IPS-15b (cell line): ENCODE data around the gene DUSP1.
"Not testable (repeated sequence)": the region's sequence is repeated elsewhere in the genome, so short reads cannot be mapped to it uniquely, and the experiment has no call there.

Experiments
- H3K27me3 ChIP-seq: one replicate; pipeline ENCODE4 v1.6.1; 2013; ENCODE audit warnings: low read length; ENCODE audit not compliant: control insufficient read depth, insufficient read depth
- H3K36me3 ChIP-seq: one replicate; pipeline ENCODE4 v1.6.1; 2013; ENCODE audit warnings: low read length; ENCODE audit not compliant: control insufficient read depth, insufficient read depth
- H3K4me1 ChIP-seq: one replicate; pipeline ENCODE4 v1.6.1; 2013; ENCODE audit warnings: mild to moderate bottlenecking, low read length; ENCODE audit not compliant: control insufficient read depth, insufficient read depth
- H3K4me3 ChIP-seq: one replicate; pipeline ENCODE4 v1.5.1; 2013; ENCODE audit warnings: low read depth, low read length
- H3K9ac ChIP-seq: one replicate; pipeline ENCODE4 v1.6.1; 2013; ENCODE audit warnings: low read depth, mild to moderate bottlenecking, low read length
- H3K9me3 ChIP-seq: one replicate; pipeline ENCODE4 v1.6.1; 2013; ENCODE audit warnings: mild to moderate bottlenecking, low read length; ENCODE audit not compliant: control insufficient read depth, insufficient read depth

The DUSP1 gene

DNA sequence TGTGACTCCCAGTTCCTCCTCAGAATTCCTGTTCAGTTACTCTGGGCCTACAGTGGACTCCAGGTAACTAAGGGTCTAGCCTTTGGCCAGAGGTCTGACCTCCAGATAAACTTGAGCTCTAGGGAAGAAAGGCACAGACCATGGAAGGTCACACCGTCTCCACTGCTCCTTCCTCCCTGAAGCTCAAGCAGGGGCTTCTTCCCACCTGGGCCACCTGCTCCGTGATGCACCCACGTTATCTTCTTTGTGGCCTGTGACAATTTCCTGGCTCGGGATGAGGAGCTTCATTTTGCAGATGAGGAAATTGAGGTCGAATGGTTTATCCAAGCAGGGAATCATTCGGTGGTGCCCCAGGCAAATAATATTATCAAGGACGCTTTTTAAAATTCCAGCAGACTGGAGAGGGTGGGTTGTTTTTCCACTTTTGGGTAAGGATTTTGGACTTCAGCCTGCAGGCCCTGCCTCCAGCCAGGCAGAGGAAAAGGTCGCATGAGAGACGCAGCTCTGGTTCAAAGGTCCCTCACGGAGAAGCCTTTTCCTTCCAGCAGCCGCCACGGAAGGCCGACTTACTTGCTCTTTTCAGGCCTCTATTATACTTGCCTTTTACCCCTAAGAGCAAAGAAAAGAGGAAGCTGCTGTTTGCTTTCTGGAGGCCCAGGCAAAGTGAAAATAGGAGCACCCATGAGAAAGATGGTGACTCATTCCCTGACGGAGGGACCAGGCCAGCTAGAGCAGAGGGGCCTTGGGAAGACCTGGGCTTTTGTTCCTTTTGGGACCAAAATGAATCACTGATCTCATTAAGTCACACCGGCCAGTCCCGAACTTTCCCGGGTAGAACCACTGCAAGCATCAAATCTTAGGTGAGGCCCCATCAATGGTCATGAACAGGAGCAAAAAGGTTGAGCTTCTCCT lies 22.8 kb upstream of the DUSP1 start:
- Histone ChIP-seq H3K36me3 (no peaks in the 10 kb centered on the region), H3K9ac (no peak overlapping the region), H3K27me3 (no peaks in the 10 kb centered on the region), H3K4me1 (peaks cover under 1% of the 10 kb centered on the region), H3K4me3 (no peak overlapping the region), H3K9me3 (no peaks in the 10 kb centered on the region)

DNA sequence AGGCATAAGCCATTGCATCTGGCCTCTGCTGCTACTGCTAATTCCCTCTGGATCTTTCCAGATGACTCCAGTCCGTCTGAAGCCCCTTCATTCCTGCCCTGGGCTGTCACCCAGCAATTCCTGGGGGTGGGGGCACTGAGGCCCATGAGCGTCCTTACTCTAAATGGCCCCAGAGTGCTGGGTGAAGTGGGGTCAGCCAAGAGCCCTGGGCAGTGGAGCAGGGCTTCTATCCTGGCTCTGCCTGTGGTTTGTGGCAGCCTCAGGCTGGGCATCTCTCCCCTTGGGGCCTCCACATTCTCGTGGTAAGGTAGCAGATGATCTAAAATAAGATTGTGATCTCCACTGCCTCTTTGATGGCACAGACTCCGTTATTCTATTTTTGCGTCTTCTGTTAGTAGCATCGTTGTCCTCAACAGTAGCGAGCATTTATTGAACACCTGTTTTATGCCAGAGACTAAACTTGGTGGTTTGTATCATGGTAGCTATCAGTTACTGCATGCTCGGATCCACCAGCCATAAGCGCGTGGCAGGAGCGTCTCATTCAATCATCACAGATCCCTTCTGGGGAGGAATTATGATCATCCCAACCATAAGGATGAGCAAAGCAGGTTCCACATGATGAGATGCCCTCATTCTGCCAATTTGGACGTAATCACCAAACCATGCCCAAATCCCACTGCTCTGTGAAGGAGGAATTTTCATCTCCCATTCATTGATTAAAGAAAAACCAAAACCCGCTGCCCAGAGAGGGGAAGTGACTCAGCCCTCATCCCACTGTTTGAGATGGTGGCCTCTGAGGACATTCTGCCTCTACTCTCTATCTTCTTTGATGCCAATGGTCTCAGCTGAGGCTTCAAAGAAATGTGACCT lies 21.9 kb upstream of the DUSP1 start:
- H3K36me3 ChIP-seq, result no peaks in the 10 kb centered on the region
- no peaks in the 10 kb centered on the region for H3K9me3 ChIP-seq
- H3K4me1 ChIP-seq, result peaks cover 2% of the 10 kb centered on the region
- H3K27me3 ChIP-seq, result no peaks in the 10 kb centered on the region
- H3K4me3 ChIP-seq, result no peak overlapping the region
- H3K9ac ChIP-seq, result no peak overlapping the region

DNA sequence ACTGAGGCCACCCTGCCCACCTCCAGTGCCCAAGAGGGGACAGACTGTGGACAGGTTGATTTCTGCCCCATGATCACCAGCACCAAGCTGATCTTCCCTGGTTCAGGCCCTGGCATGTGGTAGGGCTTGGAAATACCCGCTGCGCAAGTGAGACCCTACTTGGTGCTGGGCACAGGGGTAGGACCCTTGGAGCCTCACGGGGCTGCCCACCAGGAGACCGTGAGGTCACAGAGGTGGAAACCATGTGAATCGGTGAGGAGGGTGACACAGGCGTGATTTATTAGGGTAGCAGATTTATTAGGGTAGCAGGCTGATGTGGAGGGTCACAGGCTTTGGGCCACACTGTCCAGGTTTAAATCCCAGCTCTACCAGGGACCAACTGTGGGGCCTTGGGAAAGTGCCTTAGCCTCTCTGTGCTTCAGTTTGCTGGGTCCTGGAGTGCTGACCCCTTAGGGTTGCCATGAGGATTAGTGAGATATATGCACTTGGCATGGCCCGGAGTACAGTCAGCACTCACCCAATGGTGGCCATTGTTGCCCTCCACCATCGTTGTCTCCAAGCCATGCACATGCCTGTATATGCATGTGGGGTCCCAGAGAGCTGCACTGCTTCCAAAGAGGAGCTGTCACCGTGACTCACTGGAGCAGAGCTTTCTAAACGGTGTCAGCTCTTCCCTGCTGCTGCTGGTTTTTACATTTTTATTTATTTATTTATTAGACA lies 20.9 kb upstream of the DUSP1 start:
- H3K9me3 ChIP-seq, result no peaks in the 10 kb centered on the region
- no peak overlapping the region for H3K9ac ChIP-seq
- H3K4me3 ChIP-seq, result no peak overlapping the region
- no peaks in the 10 kb centered on the region for H3K36me3 ChIP-seq
- no peaks in the 10 kb centered on the region for H3K27me3 ChIP-seq
- peaks cover 2% of the 10 kb centered on the region for H3K4me1 ChIP-seq

DNA sequence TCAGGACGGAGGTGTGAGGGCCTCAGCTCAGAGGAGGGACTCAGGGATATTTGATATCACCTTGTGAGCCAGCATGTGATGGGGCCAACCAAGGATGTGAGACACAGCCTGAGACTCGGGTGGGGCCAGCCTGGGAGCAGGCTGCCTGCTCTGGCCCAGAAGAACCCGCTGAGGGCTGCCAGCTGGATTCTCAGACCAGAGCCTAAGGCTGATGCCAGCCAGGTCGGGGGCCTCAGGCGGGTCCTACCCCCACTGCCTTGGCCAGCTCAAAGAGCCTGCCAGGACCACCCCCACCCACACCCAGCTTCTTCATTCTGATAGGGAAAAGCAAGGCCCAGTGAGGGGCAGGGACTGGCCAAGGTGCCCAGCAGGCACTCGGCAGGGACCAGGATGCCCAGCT lies 20.3 kb upstream of the DUSP1 start:
- no peak overlapping the region for H3K4me3 ChIP-seq
- H3K9ac ChIP-seq, result no peak overlapping the region
- H3K36me3 ChIP-seq, result no peaks in the 10 kb centered on the region
- H3K27me3 ChIP-seq, result no peaks in the 10 kb centered on the region
- H3K4me1 ChIP-seq, result peaks cover 2% of the 10 kb centered on the region
- H3K9me3 ChIP-seq, result no peaks in the 10 kb centered on the region

DNA sequence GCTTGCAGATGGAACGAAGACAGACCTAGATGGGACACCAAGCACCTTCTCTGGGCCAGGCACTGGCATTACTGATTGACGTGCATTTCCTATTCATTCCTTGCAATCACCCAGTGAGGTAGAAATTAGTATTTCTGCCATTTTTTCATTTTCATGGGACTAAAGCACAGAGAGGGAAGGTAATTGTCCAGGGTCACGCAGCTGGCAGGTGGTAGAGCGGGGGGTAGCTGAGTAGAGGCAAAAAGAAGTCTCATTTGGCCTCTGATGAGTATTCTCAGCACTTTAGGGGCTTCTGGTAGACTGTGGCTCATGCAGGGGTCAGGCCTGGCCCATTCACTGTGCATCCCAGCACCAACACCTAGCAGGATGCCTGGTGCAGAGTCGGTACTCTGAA lies 19.5 kb upstream of the DUSP1 start:
- Histone ChIP-seq H3K4me3 (no peak overlapping the region), H3K4me1 (peaks cover 2% of the 10 kb centered on the region), H3K9ac (no peak overlapping the region), H3K36me3 (no peaks in the 10 kb centered on the region), H3K9me3 (no peaks in the 10 kb centered on the region), H3K27me3 (no peaks in the 10 kb centered on the region)

DNA sequence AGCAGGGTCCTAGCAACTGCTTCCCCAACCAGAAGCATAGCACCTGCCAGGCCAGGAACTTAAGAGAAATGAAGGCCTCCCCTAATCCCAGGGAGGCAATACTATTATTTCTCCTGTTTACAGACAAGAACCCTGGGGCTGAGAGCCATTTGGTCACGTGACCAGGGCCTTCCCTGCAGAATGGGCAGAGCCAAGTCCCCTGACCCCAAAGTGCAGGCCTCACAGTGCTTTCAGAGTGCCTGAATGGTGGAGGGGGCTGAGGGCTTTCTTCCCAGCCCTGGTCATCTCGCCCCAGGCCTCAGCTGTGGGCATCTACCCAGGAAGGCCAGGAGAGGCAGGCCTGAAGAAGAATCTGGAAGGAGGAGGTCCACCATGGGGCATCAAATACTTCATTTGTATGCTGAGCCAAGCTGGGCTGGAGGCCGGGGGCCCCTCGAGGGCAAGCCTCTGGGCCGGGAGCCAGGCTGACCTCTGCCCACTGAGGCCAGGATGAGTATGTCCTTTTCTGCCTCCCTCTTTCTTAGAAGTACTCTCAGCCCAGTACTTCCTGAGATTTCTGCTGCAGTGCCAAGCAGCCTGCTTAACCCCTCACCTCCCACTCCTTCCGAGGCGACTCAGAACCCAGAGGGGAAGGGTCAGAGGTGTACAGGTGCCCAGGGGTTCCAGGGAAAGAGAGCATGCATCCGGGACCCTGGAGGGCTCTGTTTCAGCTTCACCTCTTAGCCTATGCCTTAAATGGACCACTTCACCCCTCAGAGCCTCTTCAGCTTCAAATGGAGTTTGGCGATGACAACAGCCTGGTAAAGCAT lies 18.9 kb upstream of the DUSP1 start:
- Histone ChIP-seq H3K27me3 (no peaks in the 10 kb centered on the region), H3K9me3 (no peaks in the 10 kb centered on the region), H3K9ac (no peak overlapping the region), H3K36me3 (no peaks in the 10 kb centered on the region), H3K4me3 (no peak overlapping the region), H3K4me1 (peaks cover 2% of the 10 kb centered on the region)

DNA sequence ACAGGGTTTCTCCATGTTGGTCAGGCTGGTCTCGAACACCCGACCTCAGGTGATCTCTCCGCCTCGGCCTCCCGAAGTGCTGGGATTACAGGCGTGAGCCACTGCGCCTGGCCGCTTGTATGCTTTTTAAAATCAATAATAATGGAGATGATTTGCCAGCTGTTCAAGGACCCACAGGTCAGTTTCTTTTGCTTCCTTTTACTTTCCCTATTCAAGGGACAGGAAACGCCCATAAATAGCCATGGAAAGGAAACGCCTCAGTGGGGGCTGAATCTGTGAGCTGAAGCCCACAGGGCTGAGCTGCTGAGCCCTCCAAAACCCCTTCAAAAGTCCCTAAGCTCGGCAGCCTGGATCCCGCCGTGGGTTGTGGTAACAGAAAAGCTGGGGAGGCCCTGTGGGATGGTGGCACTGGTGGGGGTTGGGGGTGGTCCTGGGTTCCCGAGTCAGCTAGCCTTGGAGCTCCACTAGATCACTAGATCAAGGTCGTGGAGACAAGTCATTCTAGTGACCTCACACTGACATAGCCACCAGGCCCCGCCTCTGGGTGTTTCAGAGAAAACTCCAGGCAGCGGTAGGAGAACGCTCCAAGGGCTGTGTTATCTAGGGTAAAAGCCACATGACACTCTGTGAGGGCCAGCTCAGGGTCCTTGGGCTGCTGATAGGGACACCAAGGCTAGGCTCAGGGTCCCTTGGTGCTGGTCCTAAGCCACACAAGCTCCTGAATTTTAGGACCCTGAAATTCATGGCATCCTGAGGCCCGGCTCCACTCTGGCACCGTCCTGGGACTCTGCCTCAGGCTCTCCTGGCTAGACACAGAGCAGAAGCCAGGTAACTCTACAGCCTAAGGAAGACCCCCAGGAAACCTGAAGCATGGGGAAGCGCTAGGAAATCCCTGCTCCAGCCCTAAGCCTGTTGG lies 18.0 kb upstream of the DUSP1 start:
- Histone ChIP-seq H3K9ac (no peak overlapping the region), H3K27me3 (no peaks in the 10 kb centered on the region), H3K4me3 (no peak overlapping the region), H3K36me3 (no peaks in the 10 kb centered on the region), H3K9me3 (no peaks in the 10 kb centered on the region), H3K4me1 (peaks cover 2% of the 10 kb centered on the region)

DNA sequence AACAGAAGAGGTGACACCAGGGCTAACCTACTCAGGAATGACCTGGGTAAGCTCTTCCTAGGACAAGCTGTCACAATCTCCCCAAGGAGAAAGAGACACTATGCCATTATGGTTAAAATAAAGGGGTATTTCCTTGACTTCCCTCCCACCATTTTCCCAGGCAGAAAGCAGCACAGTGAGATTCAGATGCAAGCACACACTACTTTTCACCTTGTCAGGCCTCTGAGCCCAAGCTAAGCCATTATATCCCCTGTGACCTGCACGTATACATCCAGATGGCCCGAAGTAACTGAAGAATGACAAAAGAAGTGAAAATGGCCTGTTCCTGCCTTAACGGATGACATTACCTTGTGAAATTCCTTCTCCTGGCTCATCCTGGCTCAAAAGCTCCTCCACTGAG lies 16.5 kb upstream of the DUSP1 start:
- H3K27me3 ChIP-seq, H3K9me3 ChIP-seq, H3K9ac ChIP-seq, H3K4me1 ChIP-seq, H3K4me3 ChIP-seq, H3K36me3 ChIP-seq: not testable (repeated sequence)

DNA sequence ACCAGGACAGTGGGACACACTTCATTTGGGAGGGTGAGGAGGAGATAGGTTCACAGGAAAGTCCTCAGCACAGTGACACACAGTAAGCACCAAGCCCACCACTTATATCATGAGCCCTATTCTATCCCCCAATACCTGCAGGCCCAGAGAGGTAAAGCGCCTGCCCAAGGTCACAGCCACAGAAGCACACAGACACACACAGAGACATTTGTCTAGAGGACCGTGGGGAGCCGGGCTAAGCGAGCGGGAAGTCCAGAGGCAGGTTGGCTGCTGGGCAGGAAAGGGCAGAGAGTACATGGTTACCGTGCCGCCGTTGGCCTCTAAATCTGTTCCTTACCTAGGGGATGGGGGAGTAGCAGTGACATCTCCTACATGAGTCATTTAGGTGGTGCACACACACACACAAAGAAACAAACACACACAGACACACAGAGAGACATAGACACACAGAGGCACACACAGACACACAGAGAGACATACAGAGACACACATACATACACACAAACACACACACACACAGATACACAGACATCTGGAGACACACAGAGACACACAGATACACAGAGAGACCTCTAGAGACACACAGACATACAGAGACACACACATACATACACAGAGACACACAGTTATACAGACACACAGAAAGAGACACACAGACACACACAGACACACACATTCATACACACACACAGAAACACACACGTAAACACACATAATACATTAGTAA lies 15.9 kb upstream of the DUSP1 start:
- H3K36me3 ChIP-seq, result no peaks in the 10 kb centered on the region
- no peak overlapping the region for H3K4me3 ChIP-seq
- H3K4me1 ChIP-seq, result peaks cover 2% of the 10 kb centered on the region

More for the DNA sequence above, 15.9 kb upstream of the DUSP1 start:
- H3K27me3 ChIP-seq, result no peaks in the 10 kb centered on the region
- no peak overlapping the region for H3K9ac ChIP-seq
- no peaks in the 10 kb centered on the region for H3K9me3 ChIP-seq
